MCF 10A (cell line): Measurements from ENCODE around the gene TMEM170B. TPM values are rescaled to one million over a fixed set of nuclear protein-coding genes. Genes with fewer than 3 reads are reported as not detected.

Experiments used
- BruUV-seq: library from RNA; stranded (reverse); fragments of 400-500 nt; replicated peaks from 2 replicates; lab custom pipeline; 2021; lab: Mats Ljungman, UMichigan
- CTCF ChIA-PET: fragments of 300-600 bp; sonication (Branson Sonifier 250); formaldehyde crosslinking; extraction: SDS; loops from one replicate; lab custom pipeline; 2021; ENCODE audit warnings: antibody characterized with exemption, inconsistent platforms; lab: Yijun Ruan, JAX
- POLR2A ChIA-PET: fragments of 300-600, 350-650 bp; sonication (Branson Sonifier 250); formaldehyde crosslinking; extraction: SDS; loops from one replicate; lab custom pipeline; 2020; ENCODE audit warnings: antibody characterized with exemption, inconsistent platforms; lab: Yijun Ruan, JAX
- DNase-seq: peaks from one replicate; pipeline ENCODE4 v3.0.0-alpha.2; 2018; ENCODE audit not compliant: unreplicated experiment
- H3K27ac Mint-ChIP-seq: one replicate; pipeline ENCODE4 v1.8.0; 2022; ENCODE audit warnings: mild to moderate bottlenecking, low read depth, mixed read lengths; ENCODE audit not compliant: unreplicated experiment
- H3K27me3 Mint-ChIP-seq: one replicate; pipeline ENCODE4 v1.8.0; 2022; ENCODE audit warnings: mixed read lengths; ENCODE audit not compliant: insufficient read depth, unreplicated experiment
- H3K36me3 Mint-ChIP-seq: one replicate; pipeline ENCODE4 v1.8.0; 2022; ENCODE audit warnings: mild to moderate bottlenecking, moderate library complexity, mixed read lengths; ENCODE audit not compliant: insufficient read depth, unreplicated experiment
- H3K4me1 Mint-ChIP-seq: one replicate; pipeline ENCODE4 v1.8.0; 2022; ENCODE audit warnings: mixed read lengths; ENCODE audit not compliant: insufficient read depth, unreplicated experiment
- H3K4me3 Mint-ChIP-seq: one replicate; pipeline ENCODE4 v1.8.0; 2022; ENCODE audit warnings: mild to moderate bottlenecking, moderate library complexity, mixed read lengths; ENCODE audit not compliant: unreplicated experiment
- H3K9me3 Mint-ChIP-seq: one replicate; pipeline ENCODE4 v1.8.0; 2022; ENCODE audit warnings: mixed read lengths; ENCODE audit not compliant: unreplicated experiment
- CTCF ChIP-seq: fragments of 200-600 bp; IDR thresholded peaks from one replicate; pipeline ENCODE4 v1.8.0; 2022; ENCODE audit warnings: antibody characterized with exemption, mild to moderate bottlenecking; ENCODE audit not compliant: unreplicated experiment
- intact Hi-C: fragments of 100-400 bp; cut with micrococcal nuclease; formaldehyde crosslinking; loops from 2 replicates; pipeline ENCODE4 v1.14.1; 2022
- total RNA-seq: library from RNA; stranded (reverse); gene quantifications from 2 replicates; pipeline ENCODE4 v1.2.3, GENCODE V29; 2022

The TMEM170B gene
- total RNA-seq, 1 experiment from 2014 or later: 0.70 TPM

GRCh38 chr6:11589261-11589660 lies 51.7 kb downstream of the TMEM170B start:
- BruUV-seq: no TSS peak
- Mint-ChIP-seq H3K9me3 (no peaks in the 10 kb centered on the region), H3K27ac (no peak overlapping the region), H3K27me3 (no peaks in the 10 kb centered on the region), H3K4me3 (no peak overlapping the region), H3K4me1 (no peaks in the 10 kb centered on the region), H3K36me3 (no peaks in the 10 kb centered on the region)
- intact Hi-C loops: loop anchor here (5.0 kb wide), 2 partner anchors 68 to 558 kb away; no protein-coding TSS in a partner anchor
- DNase-seq: no peak
- ChIA-PET POLR2A (interaction anchor here (0.6 kb wide), 1 partner anchor 595 kb away, joined by 3 read pairs; no protein-coding TSS in a partner anchor), CTCF (interaction anchor here (1.0 to 1.1 kb wide), 2 partner anchors 14 to 644 kb away, joined by 3 to 4 read pairs; no protein-coding TSS in a partner anchor)
- no peak for TF ChIP-seq CTCF

GRCh38 chr6:11592294-11592906 lies 54.9 kb downstream of the TMEM170B start:
- no peaks in the 10 kb centered on the region for H3K4me1 Mint-ChIP-seq
- H3K4me3 Mint-ChIP-seq: no peak overlapping the region
- no peaks in the 10 kb centered on the region for H3K9me3 Mint-ChIP-seq
- no TSS peak for BruUV-seq
- H3K27me3 Mint-ChIP-seq: no peaks in the 10 kb centered on the region
- CTCF ChIA-PET: interaction anchor here (0.6 to 1.0 kb wide), 2 partner anchors 15 to 1249 kb away, joined by 3 read pairs; no protein-coding TSS in a partner anchor
- no peak for TF ChIP-seq CTCF
- POLR2A ChIA-PET: interaction anchor here (0.5 kb wide), 1 partner anchor 418 kb away, joined by 4 read pairs; no protein-coding TSS in a partner anchor
- DNase-seq: no peak
- no peaks in the 10 kb centered on the region for H3K36me3 Mint-ChIP-seq
- no peak overlapping the region for H3K27ac Mint-ChIP-seq
- intact Hi-C loops: no loop called here

- Mint-ChIP-seq H3K36me3 (no peaks in the 10 kb centered on the region), H3K4me3 (no peak overlapping the region), H3K27me3 (no peaks in the 10 kb centered on the region), H3K27ac (no peak overlapping the region), H3K9me3 (no peaks in the 10 kb centered on the region), H3K4me1 (no peaks in the 10 kb centered on the region)
- CTCF ChIA-PET: interaction anchor here (0.6 to 1.0 kb wide), 3 partner anchors 8 to 1248 kb away, joined by 3 read pairs; no protein-coding TSS in a partner anchor
- BruUV-seq: no TSS peak
- TF ChIP-seq CTCF: no peak
- no peak for DNase-seq
- POLR2A ChIA-PET: no interaction called here
- intact Hi-C loops: no loop called here
Observed at GRCh38 chr6:11593096-11593495, 55.5 kb downstream of the TMEM170B start.

- intact Hi-C loops: no loop called here
- Mint-ChIP-seq H3K27ac (no peak overlapping the region), H3K9me3 (no peaks in the 10 kb centered on the region), H3K4me1 (no peaks in the 10 kb centered on the region), H3K27me3 (no peaks in the 10 kb centered on the region), H3K36me3 (no peaks in the 10 kb centered on the region), H3K4me3 (no peak overlapping the region)
- ChIA-PET CTCF (interaction anchor here (0.8 to 1.7 kb wide), 5 partner anchors 10 to 1298 kb away, joined by 3 to 6 read pairs (median 3); no protein-coding TSS in a partner anchor), POLR2A (interaction anchor here (0.5 to 0.6 kb wide), 2 partner anchors 19 to 22 kb away, joined by 3 read pairs; no protein-coding TSS in a partner anchor)
- BruUV-seq: no TSS peak
- TF ChIP-seq CTCF: no peak
- no peak for DNase-seq
Observed at GRCh38 chr6:11595903-11596302, 58.4 kb downstream of the TMEM170B start.
